ENCODE data around the gene TYW1.
"Not testable (repeated sequence)": the region's sequence is repeated elsewhere in the genome, so short reads cannot be mapped to it uniquely, and the experiment has no call there.

Gene TYW1

GRCh38 chr7:66994691-66995049 lies 2.0 kb upstream of the TYW1 start:
- H4K20me1 ChIP-seq (ENCODE audit: insufficient read depth); H3K4me3 ChIP-seq (IDR thresholded peaks at IDR 0.05; ENCODE audit: insufficient read depth, low read depth, low read length); H3K27me3 ChIP-seq (ENCODE audit: insufficient read depth, low read depth): not testable (repeated sequence)
- H2AFZ ChIP-seq (ENCODE audit: low read depth): peak overlapping the region; percentile 72
- TF ChIP-seq CTCF (conservative IDR thresholded peaks at IDR 0.05; ENCODE audit: low read depth, low read length): peak; percentile 34
- H3K79me2 ChIP-seq (ENCODE audit: insufficient read depth, low read depth): peaks cover 35% of the 10 kb centered on the region
- H3K9ac ChIP-seq: peak overlapping the region; percentile 91
- peak overlapping the region; percentile 91 for H3K27ac ChIP-seq
- H3K36me3 ChIP-seq (ENCODE audit: insufficient read depth): peaks cover 10% of the 10 kb centered on the region; the same call in 1 of the 2 replicates
- H3K4me1 ChIP-seq (ENCODE audit: low read depth, poor library complexity, severe bottlenecking): peaks cover 16% of the 10 kb centered on the region
- peak overlapping the region; percentile 63 for H3K4me2 ChIP-seq

- peak within 1 kb of the TSS; percentile 91 for H3K27ac ChIP-seq
- H3K79me2 ChIP-seq (ENCODE audit: insufficient read depth, low read depth): peaks cover 35% of the 10 kb centered on the region
- H4K20me1 ChIP-seq (ENCODE audit: insufficient read depth); H3K4me3 ChIP-seq (IDR thresholded peaks at IDR 0.05; ENCODE audit: insufficient read depth, low read depth, low read length); H3K27me3 ChIP-seq (ENCODE audit: insufficient read depth, low read depth): not testable (repeated sequence)
- H3K9ac ChIP-seq: peak within 1 kb of the TSS; percentile 91
- H3K36me3 ChIP-seq (ENCODE audit: insufficient read depth): peaks cover 10% of the 10 kb centered on the region; the same call in 1 of the 2 replicates
- H2AFZ ChIP-seq (ENCODE audit: low read depth): peak within 1 kb of the TSS; percentile 72
- peaks cover 16% of the 10 kb centered on the region for H3K4me1 ChIP-seq (ENCODE audit: low read depth, poor library complexity, severe bottlenecking)
- peak within 1 kb of the TSS; percentile 63 for H3K4me2 ChIP-seq
These were observed 1.4 kb upstream of the TYW1 start, which contains the start of gene SBDS for GRCh38 chr7:66995050-66995776. Gene SBDS, minus strand, starts transcription at chr7:66995586. Its CDS starts 169 bp downstream, at chr7:66995417.

GRCh38 chr7:67000601-67001258 lies 4.1 kb downstream of the TYW1 start:
- peak; percentile 50; the same call in 1 of the 2 replicates for TF ChIP-seq CTCF (conservative IDR thresholded peaks at IDR 0.05; ENCODE audit: low read depth, low read length)
- H3K27ac ChIP-seq, H3K9ac ChIP-seq: not testable (repeated sequence)

GRCh38 chr7:67004145-67004544 lies 7.5 kb downstream of the TYW1 start:
- not testable (repeated sequence) for H3K9ac ChIP-seq; H2AFZ ChIP-seq (ENCODE audit: low read depth); H3K4me1 ChIP-seq (ENCODE audit: low read depth, poor library complexity, severe bottlenecking); H3K36me3 ChIP-seq (ENCODE audit: insufficient read depth); H3K27me3 ChIP-seq (ENCODE audit: insufficient read depth, low read depth); H3K27ac ChIP-seq; H3K4me3 ChIP-seq (IDR thresholded peaks at IDR 0.05; ENCODE audit: insufficient read depth, low read depth, low read length); H3K4me2 ChIP-seq; H4K20me1 ChIP-seq (ENCODE audit: insufficient read depth)
- peaks cover 30% of the 10 kb centered on the region; the same call in 1 of the 2 replicates for H3K79me2 ChIP-seq (ENCODE audit: insufficient read depth, low read depth)

More at GRCh38 chr7:67000601-67001258, 4.1 kb downstream of the TYW1 start:
- H2AFZ ChIP-seq (ENCODE audit: low read depth); H3K36me3 ChIP-seq (ENCODE audit: insufficient read depth); H3K4me2 ChIP-seq; H3K4me1 ChIP-seq (ENCODE audit: low read depth, poor library complexity, severe bottlenecking); H3K4me3 ChIP-seq (IDR thresholded peaks at IDR 0.05; ENCODE audit: insufficient read depth, low read depth, low read length); H3K27me3 ChIP-seq (ENCODE audit: insufficient read depth, low read depth); H4K20me1 ChIP-seq (ENCODE audit: insufficient read depth): not testable (repeated sequence)
- H3K79me2 ChIP-seq (ENCODE audit: insufficient read depth, low read depth): peaks cover 29% of the 10 kb centered on the region

- no peak overlapping the region for H3K27ac ChIP-seq
- H4K20me1 ChIP-seq (ENCODE audit: insufficient read depth): no peaks in the 10 kb centered on the region
- H3K79me2 ChIP-seq (ENCODE audit: insufficient read depth, low read depth): peaks cover 30% of the 10 kb centered on the region; the same call in 1 of the 2 replicates
- no peaks in the 10 kb centered on the region for H3K27me3 ChIP-seq (ENCODE audit: insufficient read depth, low read depth)
- H3K9ac ChIP-seq: no peak overlapping the region
- no peaks in the 10 kb centered on the region for H3K4me1 ChIP-seq (ENCODE audit: low read depth, poor library complexity, severe bottlenecking)
- peaks cover 8% of the 10 kb centered on the region; the same call in 1 of the 2 replicates for H3K36me3 ChIP-seq (ENCODE audit: insufficient read depth)
- no peak overlapping the region for H3K4me3 ChIP-seq (IDR thresholded peaks at IDR 0.05; ENCODE audit: insufficient read depth, low read depth, low read length)
- TF ChIP-seq CTCF (conservative IDR thresholded peaks at IDR 0.05; ENCODE audit: low read depth, low read length): no peak
- no peak overlapping the region for H3K4me2 ChIP-seq
- H2AFZ ChIP-seq (ENCODE audit: low read depth): no peak overlapping the region
These were observed 10.3 kb downstream of the TYW1 start for GRCh38 chr7:67006965-67007364.
